Testis (tissue), 2 donors: ENCODE measurements around the gene TMEM181.

Experiments
- POLR2A ChIP-seq: fragments of 450-650 bp; IDR thresholded peaks from one replicate; pipeline ENCODE4 v1.6.1; 2017; ENCODE audit warnings: antibody characterized with exemption, mild to moderate bottlenecking, moderate library complexity
- TF ChIP-seq, protein P1 (sequence below), 3 experiments: fragments of 450-650 bp in 2 of 3; fragments of 200-600 bp in 1 of 3; sonication (generic) in 1 of 3; IDR thresholded peaks; one replicate each; pipeline ENCODE4 v1.5.1; 2016 to 2019; ENCODE audit warnings: antibody characterized with exemption in 3 of 3, mild to moderate bottlenecking in 2 of 3, moderate library complexity in 1 of 3

DNA sequence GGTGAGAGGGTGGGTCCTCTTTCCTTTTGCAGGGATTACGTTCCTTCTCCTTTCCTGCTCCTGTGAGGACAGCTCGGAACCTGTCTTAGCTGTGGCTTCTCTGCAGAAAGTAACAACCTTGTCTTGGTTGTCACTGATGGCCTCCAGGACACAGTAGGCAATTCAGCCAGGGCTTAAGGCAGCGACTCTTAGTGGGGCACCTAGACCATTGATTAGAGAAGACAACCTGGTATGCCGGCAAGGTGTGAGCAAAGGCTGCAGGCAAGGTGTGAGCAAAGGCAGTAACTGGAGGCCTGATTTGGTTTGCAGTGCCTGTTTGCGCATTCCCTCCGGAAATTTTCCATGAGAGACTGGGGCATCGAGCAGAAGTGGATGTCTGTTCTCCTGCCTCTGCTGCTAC is 47.0 kb downstream of the TMEM181 start:
- TF ChIP-seq, protein P1, sequence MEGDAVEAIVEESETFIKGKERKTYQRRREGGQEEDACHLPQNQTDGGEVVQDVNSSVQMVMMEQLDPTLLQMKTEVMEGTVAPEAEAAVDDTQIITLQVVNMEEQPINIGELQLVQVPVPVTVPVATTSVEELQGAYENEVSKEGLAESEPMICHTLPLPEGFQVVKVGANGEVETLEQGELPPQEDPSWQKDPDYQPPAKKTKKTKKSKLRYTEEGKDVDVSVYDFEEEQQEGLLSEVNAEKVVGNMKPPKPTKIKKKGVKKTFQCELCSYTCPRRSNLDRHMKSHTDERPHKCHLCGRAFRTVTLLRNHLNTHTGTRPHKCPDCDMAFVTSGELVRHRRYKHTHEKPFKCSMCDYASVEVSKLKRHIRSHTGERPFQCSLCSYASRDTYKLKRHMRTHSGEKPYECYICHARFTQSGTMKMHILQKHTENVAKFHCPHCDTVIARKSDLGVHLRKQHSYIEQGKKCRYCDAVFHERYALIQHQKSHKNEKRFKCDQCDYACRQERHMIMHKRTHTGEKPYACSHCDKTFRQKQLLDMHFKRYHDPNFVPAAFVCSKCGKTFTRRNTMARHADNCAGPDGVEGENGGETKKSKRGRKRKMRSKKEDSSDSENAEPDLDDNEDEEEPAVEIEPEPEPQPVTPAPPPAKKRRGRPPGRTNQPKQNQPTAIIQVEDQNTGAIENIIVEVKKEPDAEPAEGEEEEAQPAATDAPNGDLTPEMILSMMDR (IDR thresholded peaks at IDR 0.05), result no peak
- TF ChIP-seq POLR2A, result no peak
